ENCODE measurements around the gene CBY1. TPM values are rescaled to one million over a fixed set of nuclear protein-coding genes. Genes with fewer than 3 reads are reported as not detected.

Gene CBY1
- total and polyA plus RNA-seq, 9 of the 15 experiments (the other 6 are each of a cell fraction or from before 2014, with no cell fraction given) = 5.7 to 19.7 (median 10.8) TPM

DNA sequence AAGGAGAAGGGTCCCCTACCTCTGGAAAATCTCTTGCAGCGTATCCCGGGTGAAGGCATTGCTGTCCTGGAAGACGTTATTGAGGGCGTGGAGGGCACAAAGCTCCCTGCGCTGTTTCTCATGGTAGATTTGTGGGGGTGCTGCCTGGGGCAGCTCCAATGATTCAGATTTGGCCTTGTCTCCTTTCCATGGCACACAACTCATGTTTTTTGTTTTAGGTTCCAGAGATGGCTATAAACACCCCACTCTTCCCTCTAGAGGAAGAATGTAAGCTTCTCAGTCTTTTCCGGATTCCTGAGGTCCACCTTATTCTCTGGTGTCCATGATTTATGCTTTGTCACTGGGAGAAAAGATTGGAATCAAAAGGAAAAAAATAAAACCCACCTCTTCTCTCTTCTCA lies 43.3 kb downstream of the CBY1 start (continued):
- TF ChIP-seq POLR3G (IDR thresholded peaks at IDR 0.05; ENCODE audit: extremely low read depth, insufficient read length, insufficient replicate concordance) (no peak), NR4A1 (CRISPR knock-in tag; IDR thresholded peaks at IDR 0.05) (no peak), NR4A1 (tag; IDR thresholded peaks at IDR 0.05) (no peak), FOXK2 (conservative IDR thresholded peaks at IDR 0.05 in 1 of 2, IDR thresholded peaks at IDR 0.05 in 1 of 2; ENCODE audit: low read depth in 2 of 2) (no peak), ZSCAN29 (IDR thresholded peaks at IDR 0.05) (no peak), TEAD4 (IDR thresholded peaks at IDR 0.05; ENCODE audit: low read length) (0 out of 2 replicates have a peak, but pooled peaks have one; percentile 23), TEAD4 (CRISPR knock-in tag; IDR thresholded peaks at IDR 0.05; ENCODE audit: borderline replicate concordance) (no peak), GTF2F1 (IDR thresholded peaks at IDR 0.05; ENCODE audit: low read depth, low read length) (no peak), ZNF24 (IDR thresholded peaks at IDR 0.05) (no peak), KDM5B (IDR thresholded peaks at IDR 0.05; ENCODE audit: insufficient replicate concordance, low read depth, low read length) (no peak), ZC3H4 (CRISPR knock-in tag; IDR thresholded peaks at IDR 0.05; ENCODE audit: borderline replicate concordance) (0 out of 2 replicates have a peak, but pooled peaks have one; percentile 38)
- TF ChIP-seq, protein P1, sequence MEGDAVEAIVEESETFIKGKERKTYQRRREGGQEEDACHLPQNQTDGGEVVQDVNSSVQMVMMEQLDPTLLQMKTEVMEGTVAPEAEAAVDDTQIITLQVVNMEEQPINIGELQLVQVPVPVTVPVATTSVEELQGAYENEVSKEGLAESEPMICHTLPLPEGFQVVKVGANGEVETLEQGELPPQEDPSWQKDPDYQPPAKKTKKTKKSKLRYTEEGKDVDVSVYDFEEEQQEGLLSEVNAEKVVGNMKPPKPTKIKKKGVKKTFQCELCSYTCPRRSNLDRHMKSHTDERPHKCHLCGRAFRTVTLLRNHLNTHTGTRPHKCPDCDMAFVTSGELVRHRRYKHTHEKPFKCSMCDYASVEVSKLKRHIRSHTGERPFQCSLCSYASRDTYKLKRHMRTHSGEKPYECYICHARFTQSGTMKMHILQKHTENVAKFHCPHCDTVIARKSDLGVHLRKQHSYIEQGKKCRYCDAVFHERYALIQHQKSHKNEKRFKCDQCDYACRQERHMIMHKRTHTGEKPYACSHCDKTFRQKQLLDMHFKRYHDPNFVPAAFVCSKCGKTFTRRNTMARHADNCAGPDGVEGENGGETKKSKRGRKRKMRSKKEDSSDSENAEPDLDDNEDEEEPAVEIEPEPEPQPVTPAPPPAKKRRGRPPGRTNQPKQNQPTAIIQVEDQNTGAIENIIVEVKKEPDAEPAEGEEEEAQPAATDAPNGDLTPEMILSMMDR (IDR thresholded peaks at IDR 0.05 in 2 of 3, conservative IDR thresholded peaks at IDR 0.05 in 1 of 3; ENCODE audit: insufficient read depth in 2 of 3, low read depth in 1 of 3, low read length in 3 of 3) = no peak
- TF ChIP-seq, protein P2, sequence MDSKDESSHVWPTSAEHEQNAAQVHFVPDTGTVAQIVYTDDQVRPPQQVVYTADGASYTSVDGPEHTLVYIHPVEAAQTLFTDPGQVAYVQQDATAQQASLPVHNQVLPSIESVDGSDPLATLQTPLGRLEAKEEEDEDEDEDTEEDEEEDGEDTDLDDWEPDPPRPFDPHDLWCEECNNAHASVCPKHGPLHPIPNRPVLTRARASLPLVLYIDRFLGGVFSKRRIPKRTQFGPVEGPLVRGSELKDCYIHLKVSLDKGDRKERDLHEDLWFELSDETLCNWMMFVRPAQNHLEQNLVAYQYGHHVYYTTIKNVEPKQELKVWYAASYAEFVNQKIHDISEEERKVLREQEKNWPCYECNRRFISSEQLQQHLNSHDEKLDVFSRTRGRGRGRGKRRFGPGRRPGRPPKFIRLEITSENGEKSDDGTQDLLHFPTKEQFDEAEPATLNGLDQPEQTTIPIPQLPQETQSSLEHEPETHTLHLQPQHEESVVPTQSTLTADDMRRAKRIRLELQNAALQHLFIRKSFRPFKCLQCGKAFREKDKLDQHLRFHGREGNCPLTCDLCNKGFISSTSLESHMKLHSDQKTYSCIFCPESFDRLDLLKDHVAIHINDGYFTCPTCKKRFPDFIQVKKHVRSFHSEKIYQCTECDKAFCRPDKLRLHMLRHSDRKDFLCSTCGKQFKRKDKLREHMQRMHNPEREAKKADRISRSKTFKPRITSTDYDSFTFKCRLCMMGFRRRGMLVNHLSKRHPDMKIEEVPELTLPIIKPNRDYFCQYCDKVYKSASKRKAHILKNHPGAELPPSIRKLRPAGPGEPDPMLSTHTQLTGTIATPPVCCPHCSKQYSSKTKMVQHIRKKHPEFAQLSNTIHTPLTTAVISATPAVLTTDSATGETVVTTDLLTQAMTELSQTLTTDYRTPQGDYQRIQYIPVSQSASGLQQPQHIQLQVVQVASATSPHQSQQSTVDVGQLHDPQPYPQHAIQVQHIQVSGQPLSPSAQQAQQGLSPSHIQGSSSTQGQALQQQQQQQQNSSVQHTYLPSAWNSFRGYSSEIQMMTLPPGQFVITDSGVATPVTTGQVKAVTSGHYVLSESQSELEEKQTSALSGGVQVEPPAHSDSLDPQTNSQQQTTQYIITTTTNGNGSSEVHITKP (IDR thresholded peaks at IDR 0.05; ENCODE audit: partially characterized antibody) = no peak
- TF ChIP-seq, protein P3, sequence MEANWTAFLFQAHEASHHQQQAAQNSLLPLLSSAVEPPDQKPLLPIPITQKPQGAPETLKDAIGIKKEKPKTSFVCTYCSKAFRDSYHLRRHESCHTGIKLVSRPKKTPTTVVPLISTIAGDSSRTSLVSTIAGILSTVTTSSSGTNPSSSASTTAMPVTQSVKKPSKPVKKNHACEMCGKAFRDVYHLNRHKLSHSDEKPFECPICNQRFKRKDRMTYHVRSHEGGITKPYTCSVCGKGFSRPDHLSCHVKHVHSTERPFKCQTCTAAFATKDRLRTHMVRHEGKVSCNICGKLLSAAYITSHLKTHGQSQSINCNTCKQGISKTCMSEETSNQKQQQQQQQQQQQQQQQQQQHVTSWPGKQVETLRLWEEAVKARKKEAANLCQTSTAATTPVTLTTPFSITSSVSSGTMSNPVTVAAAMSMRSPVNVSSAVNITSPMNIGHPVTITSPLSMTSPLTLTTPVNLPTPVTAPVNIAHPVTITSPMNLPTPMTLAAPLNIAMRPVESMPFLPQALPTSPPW (CRISPR knock-in tag; IDR thresholded peaks at IDR 0.05) = no peak
- TF ChIP-seq, protein P4, sequence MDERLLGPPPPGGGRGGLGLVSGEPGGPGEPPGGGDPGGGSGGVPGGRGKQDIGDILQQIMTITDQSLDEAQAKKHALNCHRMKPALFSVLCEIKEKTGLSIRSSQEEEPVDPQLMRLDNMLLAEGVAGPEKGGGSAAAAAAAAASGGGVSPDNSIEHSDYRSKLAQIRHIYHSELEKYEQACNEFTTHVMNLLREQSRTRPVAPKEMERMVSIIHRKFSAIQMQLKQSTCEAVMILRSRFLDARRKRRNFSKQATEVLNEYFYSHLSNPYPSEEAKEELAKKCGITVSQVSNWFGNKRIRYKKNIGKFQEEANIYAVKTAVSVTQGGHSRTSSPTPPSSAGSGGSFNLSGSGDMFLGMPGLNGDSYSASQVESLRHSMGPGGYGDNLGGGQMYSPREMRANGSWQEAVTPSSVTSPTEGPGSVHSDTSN (CRISPR knock-in tag; IDR thresholded peaks at IDR 0.05; ENCODE audit: low read depth) = no peak
- TF ChIP-seq, protein P4 (tag; conservative IDR thresholded peaks at IDR 0.05; ENCODE audit: low read depth) = peak; percentile 56
- TF ChIP-seq, protein P5, sequence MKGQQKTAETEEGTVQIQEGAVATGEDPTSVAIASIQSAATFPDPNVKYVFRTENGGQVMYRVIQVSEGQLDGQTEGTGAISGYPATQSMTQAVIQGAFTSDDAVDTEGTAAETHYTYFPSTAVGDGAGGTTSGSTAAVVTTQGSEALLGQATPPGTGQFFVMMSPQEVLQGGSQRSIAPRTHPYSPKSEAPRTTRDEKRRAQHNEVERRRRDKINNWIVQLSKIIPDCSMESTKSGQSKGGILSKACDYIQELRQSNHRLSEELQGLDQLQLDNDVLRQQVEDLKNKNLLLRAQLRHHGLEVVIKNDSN (CRISPR knock-in tag; IDR thresholded peaks at IDR 0.05) = no peak
